Measurements from ENCODE around the gene SNX8.

SNX8 gene

GRCh38 chr7:2248984-2249694 lies 65.1 kb downstream of the SNX8 start:
- H3K4me3 ChIP-seq (ENCODE audit: low read depth, low read length), result no peak overlapping the region
- no peak for TF ChIP-seq CTCF (IDR thresholded peaks at IDR 0.05; ENCODE audit: low read depth, low read length)

GRCh38 chr7:2247141-2247995 lies 66.9 kb downstream of the SNX8 start:
- no peak overlapping the region for H3K4me3 ChIP-seq (ENCODE audit: low read depth, low read length)
- peak; percentile 85 for TF ChIP-seq CTCF (IDR thresholded peaks at IDR 0.05; ENCODE audit: low read depth, low read length)

- H3K4me3 ChIP-seq (ENCODE audit: low read depth, low read length), result no peak overlapping the region
- TF ChIP-seq CTCF (IDR thresholded peaks at IDR 0.05; ENCODE audit: low read depth, low read length), result no peak
Observed at GRCh38 chr7:2245883-2246675, 68.2 kb downstream of the SNX8 start.

GRCh38 chr7:2244404-2244995 lies 69.7 kb downstream of the SNX8 start:
- H3K4me3 ChIP-seq (ENCODE audit: low read depth, low read length), result no peak overlapping the region

GRCh38 chr7:2243458-2243857 lies 70.8 kb downstream of the SNX8 start:
- no peak overlapping the region; the same call in 1 of the 2 replicates for H3K4me3 ChIP-seq (ENCODE audit: low read depth, low read length)
- no peak for TF ChIP-seq CTCF (IDR thresholded peaks at IDR 0.05; ENCODE audit: low read depth, low read length)

More at GRCh38 chr7:2244404-2244995, 69.7 kb downstream of the SNX8 start:
- TF ChIP-seq CTCF (IDR thresholded peaks at IDR 0.05; ENCODE audit: low read depth, low read length), result no peak

- TF ChIP-seq CTCF (IDR thresholded peaks at IDR 0.05; ENCODE audit: low read depth, low read length), result no peak
- peak overlapping the region; percentile 87 for H3K4me3 ChIP-seq (ENCODE audit: low read depth, low read length)
Observed at GRCh38 chr7:2242541-2243429, 71.5 kb downstream of the SNX8 start.

All from WI38 (cell line).